ENCODE data around the gene GALNT17.

DNA sequence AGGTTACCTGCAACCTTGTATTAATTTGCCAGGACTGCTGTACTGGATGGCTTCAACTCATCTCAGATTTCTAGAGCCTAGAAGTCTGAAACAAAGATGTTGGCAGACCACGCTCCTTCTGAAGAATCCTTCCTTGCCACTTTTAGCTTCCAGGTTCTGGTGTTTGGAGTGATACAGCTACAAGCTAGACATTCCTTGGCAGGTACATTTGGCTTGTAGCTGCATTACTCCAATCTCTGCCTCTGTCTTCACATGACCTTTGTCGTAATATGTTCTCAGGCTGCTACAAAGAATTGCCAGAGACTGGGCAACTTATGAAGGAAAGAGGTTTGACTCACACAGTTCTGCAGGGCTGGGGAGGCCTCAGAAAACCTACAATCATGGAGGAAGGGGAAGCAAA lies 146.3 kb downstream of the GALNT17 start:
- TF ChIP-seq, protein P1, sequence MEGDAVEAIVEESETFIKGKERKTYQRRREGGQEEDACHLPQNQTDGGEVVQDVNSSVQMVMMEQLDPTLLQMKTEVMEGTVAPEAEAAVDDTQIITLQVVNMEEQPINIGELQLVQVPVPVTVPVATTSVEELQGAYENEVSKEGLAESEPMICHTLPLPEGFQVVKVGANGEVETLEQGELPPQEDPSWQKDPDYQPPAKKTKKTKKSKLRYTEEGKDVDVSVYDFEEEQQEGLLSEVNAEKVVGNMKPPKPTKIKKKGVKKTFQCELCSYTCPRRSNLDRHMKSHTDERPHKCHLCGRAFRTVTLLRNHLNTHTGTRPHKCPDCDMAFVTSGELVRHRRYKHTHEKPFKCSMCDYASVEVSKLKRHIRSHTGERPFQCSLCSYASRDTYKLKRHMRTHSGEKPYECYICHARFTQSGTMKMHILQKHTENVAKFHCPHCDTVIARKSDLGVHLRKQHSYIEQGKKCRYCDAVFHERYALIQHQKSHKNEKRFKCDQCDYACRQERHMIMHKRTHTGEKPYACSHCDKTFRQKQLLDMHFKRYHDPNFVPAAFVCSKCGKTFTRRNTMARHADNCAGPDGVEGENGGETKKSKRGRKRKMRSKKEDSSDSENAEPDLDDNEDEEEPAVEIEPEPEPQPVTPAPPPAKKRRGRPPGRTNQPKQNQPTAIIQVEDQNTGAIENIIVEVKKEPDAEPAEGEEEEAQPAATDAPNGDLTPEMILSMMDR (conservative IDR thresholded peaks at IDR 0.05; ENCODE audit: low read length): no peak
- TF ChIP-seq EZH2phosphoT487 (IDR thresholded peaks at IDR 0.05; ENCODE audit: borderline replicate concordance): no peak

All from Loucy (cell line).